NCI-H2081 treated with DMSO at 0.1 percent for 48 hours (cell line): ENCODE results near the gene CEP57L1.

Source experiments
- DNase-seq: peaks from one replicate; lab custom pipeline; 2025; lab: John Stamatoyannopoulos, UW

The CEP57L1 gene

DNA sequence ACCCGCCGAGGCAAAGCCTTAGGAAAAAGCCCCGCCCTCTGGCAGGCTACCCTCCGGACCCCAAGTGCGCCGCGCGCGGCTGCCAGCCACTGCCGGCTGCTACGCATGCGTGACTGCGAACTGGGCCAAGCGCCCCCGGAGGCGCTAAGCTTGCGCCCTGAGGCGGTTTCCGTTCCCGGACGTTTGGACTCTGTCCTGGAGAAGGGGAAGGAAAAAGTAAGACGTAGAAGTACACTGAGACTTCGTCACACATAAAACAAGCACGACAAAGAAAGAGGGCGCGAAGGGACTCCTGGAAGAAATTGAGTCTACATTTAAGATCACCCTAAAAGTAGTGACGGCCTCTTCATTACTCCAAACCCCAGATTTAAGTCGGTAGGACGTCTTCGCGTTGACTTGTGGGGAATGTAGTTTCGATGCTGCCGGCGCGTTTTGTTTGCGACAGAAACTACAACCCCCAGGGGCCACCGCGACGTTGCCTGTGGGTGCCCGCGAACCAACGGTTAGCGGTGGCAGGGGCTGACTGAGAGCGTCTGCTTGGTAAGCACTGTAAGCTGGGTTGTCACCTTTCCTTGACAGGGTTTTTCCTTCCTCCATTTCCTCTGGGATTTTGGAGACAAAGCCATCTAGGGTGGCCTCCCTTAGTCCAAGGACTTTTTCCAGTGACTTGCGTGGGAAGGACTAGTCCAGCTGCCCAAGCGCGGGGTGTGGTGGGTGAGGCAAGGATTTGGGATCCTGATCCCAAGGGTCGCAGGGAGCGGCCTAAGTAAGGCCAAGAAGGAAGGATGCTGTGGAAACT, at the start of gene CEP57L1:
TSS of gene CEP57L1 (plus strand) at position 472 of the 799 bp plus-strand sequence. CDS start 49,715 bp downstream, outside the sequence.
- DNase-seq, result no peak

GRCh38 chr6:109048176-109048575, 47.1 kb upstream of the CEP57L1 start:
- no peak for DNase-seq

DNA sequence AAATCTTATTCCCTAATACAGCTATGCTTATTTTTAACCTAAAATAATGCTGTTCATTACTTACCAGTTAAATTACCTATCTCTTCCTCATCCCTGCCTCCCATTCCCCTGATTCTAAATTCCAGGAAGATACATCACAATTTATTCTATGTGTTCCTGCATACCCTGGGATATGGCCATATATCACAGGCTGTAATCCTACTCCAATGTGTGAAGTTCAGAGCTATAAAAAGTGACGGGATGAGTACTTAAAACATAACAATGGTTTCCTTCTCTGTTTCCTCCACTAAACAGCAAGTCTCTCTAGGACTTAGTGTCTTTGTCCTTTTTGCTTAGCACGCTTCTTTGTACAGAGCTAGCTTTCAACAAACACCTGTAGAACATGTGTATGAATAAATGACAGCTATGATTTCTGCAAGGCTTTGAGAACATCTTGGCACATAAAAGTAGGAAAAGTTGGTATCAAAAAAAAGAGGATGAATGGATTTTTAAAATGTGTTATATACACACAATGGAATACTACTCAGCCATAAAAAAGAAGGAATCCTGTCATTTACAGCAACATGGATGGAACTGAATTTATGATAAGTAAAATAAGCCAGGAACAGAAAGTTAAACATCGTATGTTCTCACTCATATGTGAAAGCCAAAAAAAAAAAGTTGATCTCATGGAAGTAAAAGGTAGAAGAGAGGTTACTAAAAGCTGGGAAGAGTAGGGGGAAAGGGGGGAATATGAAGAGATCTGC, 46.5 kb upstream of the CEP57L1 start:
- no peak for DNase-seq

- DNase-seq, result no peak
Observed at GRCh38 chr6:109050012-109050411, 45.3 kb upstream of the CEP57L1 start.

DNA sequence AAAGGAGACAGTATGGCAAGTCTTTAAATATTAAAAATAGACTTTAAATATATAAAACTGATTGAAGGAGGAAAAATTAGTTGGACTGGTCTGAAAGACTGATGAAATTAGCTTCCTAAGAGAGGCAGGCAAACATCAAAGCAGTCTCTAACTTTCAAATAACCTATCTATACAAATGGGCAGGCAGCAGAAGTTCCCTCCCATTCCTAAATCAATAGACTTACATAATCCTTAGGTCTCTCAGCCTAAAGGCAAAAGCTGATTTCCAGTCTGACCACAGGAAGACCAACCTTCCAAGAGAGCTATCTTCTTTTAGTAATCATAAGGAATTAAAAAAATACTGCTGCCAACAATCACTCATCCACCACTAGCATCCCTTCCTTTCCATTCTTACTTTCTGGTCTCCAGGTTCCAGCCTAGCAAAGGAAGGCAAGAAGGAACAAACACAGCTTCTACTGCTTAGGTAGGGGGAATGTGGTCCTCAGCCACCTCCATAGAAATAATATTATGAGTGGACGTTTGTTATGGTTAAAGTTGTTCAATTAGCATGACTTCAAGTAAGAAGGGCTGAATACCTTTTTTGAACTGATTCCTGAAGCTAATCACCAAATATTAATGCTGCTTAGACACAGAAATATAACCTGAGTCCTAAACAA, 44.7 kb upstream of the CEP57L1 start:
- DNase-seq, result no peak

DNA sequence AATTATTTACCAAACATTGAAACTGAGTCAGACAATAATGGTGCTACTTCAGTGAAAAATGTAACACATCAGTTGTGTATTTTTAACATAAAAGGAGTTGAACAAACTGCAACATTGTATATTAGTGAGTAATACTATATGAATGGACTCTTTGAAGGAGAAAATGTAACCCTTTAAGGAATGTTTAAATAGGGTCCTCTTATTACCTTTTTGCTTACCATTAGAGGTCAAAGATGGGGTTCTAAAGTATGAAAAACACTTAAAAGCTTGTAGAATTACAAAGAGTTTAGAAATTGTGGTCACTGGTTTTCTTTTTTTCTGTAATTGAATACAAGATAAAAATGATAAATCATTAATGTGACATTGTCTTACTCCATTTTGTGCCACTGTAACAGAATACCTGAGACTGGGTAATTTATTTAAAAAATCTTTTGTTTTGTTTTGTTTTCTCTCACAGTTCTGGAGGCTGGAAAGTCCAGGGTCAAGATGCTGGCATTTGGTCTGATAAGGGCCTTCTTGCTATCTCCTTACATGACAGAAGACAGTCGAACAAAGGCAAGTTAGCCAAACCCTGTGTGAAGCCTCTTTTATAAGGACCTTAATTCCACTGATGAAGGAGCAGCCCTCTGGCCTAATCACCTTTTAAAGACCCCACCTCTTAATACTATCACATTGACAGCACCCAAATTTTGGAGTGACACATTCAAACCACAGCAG, 43.8 kb upstream of the CEP57L1 start:
- DNase-seq, result no peak

DNA sequence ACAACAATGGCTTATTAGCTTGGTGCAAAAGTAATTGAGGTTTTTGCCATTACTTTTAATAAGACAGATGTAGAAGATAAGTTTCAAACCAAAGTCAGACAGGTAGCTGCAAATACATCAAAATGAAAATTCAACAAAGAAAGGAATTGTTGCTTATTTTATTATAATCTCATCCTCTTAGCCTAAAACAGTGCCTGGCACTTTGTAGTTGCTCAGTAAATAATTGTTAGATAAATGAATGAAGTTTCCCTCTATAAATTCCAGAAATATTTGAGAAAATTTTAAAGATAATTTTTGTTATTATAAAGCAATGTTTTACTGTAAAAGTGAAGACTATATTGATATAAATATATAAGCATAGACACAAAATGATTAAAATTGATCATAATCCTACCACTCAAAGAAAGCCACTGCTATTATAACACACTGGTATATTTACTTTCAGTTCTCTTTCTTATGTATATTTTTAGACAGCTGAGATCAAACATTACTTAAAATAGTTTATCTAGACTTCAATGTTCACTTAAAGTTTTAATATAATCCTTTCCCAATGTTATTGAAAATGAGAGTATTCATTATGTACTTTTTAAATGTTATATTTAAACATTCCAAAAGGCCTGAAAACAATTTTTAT, 43.2 kb upstream of the CEP57L1 start:
- no peak for DNase-seq

DNA sequence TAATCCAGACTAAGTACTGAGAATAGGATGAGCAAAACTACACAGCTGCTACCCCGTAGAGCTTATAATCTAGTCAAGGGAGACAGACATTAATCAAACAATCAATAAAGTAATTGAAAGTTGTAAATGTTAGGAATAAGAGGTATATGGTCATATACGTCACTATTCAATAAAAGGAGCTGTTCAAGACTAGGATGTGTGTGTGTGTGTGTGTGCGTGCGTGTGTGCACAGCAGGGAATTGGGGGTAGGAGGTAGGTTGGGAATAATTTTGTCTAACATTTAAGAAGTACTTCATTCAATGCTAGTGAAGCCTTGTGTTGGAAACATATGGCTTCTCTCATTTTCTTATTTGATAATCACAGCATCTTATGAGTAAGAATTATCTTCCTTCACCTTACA, 42.5 kb upstream of the CEP57L1 start:
- DNase-seq, result no peak

- no peak for DNase-seq
Observed at GRCh38 chr6:109053336-109053735, 42.0 kb upstream of the CEP57L1 start.

- DNase-seq, result no peak
Observed at GRCh38 chr6:109055771-109056235, 39.5 kb upstream of the CEP57L1 start.

GRCh38 chr6:109056661-109057060, 38.6 kb upstream of the CEP57L1 start:
- no peak for DNase-seq

DNA sequence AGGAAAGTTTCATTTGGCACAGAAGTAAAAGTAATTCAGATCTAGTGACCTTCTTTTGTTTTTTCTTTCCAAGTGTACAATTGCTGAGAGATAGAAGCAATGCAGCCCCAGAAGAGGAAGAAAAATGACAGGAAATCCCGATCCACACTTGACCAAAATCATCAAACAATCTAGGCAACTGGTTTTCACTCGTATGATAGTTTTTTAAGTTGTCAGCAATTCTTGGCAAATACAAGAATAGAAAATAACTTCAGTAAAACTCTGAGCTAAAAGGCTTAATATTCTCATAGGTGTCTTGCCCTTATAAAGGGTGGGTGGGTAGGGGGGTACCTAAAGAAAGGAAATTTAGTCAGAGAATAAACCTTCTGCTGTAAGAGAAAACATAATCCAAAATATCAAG, 36.7 kb upstream of the CEP57L1 start:
- no peak for DNase-seq

GRCh38 chr6:109059153-109059552, 36.2 kb upstream of the CEP57L1 start:
- DNase-seq, result no peak

DNA sequence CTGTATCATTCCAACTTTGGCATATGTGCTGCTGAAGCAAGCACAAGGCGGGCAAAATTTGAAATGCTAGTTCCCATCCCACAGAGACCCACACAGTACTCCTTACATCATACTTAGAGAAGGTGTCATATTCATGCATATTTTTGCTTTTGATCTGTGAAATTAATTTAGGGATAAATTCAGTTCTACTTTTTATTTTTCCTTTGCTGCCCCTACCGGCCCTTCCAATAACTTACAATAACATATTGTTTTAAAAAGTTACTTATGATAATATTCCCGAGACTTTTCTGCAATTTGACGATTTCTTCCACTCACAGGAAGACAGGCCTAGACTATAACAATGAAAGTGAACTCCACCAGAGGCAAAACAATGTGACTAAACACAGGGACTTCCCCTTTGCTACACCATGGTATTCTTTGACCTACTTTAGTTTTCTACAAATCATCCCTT, 35.7 kb upstream of the CEP57L1 start:
- no peak for DNase-seq

DNA sequence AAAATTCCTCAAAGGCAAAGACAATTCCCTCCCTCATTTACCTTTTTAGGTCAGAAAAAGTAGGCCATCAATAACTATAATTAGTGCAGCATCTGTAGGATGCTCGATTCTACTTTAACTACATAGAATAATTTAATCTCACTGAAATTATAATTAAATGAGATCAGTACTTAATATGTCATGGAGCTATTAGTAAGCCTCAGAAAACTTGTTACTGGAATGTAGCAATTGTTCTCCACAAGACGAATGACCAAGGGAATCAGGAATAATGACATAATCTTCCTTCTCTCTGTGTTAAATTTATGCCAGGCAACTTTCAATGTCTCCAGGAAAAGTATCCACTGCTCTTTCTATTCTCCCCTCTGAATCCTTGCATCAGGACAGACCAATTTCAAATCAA, 34.7 kb upstream of the CEP57L1 start:
- DNase-seq, result no peak

DNA sequence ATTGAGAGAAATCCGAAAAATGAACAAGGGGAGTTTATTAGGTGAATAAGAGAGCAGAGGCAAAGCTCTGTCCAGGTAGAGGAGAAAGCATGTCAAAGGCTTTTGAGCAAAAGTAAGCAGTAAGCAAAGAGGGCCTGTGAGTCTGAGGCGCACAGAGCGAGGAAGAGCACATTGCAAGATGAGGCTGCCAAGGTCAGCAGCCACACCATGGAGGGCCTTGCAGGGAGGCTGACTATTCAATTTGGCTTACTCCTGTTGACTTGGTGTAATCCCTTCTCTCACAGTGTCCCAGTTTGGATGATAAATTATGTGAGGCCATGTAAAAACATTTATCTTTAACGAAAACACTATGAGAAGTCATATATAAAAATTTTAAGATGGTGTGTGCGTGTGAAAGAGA, 33.1 kb upstream of the CEP57L1 start:
- no peak for DNase-seq

DNA sequence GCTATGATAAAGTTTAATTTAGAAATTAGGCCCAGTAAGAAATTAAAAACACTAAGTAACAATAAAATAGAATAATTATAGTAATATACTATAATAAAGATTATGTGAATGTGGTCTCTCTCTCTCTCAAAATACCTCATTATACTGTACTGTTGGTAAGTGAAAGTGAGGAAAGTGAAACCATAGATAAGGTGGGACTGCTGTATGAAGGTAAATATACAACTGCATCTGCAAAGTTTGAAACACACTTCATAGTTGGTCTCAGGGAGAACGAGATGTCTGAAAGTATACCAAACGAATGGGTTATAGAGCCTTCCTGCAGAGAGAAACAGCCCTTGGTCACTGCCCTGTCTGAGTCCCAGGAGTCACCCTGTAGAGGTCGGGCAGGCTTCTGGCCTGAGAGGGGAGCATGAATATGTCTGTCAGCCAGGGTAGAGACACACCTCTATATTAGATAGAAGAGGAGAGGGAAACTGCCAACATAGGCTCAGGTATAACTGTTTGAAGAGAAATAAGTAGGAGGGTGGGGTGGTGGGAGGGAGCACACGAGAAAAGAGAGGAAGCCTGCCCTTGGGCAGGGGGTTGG, 32.4 kb upstream of the CEP57L1 start:
- no peak for DNase-seq

- no peak for DNase-seq
Observed at GRCh38 chr6:109069746-109070145, 25.6 kb upstream of the CEP57L1 start.

GRCh38 chr6:109071125-109071917, 24.0 kb upstream of the CEP57L1 start:
- no peak for DNase-seq
